NCI-H69 (cell line): Measurements from ENCODE around the gene MTF2.
"Not testable (repeated sequence)": the region's sequence is repeated elsewhere in the genome, so short reads cannot be mapped to it uniquely, and the experiment has no call there.

ENCODE experiments used
- DNase-seq: peaks from one replicate; lab custom pipeline; 2025; lab: John Stamatoyannopoulos, UW

Gene MTF2

DNA sequence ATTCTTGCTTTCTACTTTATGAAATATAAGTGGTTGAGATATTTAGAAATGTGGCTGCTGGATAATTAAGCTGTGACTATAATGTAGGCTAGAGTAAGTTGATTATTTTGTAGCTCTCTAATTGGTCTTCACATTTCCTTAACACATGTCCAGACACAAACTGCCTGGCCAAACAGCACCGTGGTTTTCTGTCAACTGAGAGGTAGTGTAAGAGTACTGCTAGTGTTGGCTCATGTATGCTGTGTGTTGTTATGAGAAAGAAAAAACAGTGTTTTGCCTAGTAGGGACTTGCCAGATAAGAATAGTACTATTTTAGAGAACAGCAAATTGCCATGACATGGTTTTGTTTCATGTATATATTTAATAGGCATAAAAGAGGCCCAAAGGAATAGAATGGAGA is 64.1 kb downstream of the MTF2 start:
- no peak for DNase-seq

DNA sequence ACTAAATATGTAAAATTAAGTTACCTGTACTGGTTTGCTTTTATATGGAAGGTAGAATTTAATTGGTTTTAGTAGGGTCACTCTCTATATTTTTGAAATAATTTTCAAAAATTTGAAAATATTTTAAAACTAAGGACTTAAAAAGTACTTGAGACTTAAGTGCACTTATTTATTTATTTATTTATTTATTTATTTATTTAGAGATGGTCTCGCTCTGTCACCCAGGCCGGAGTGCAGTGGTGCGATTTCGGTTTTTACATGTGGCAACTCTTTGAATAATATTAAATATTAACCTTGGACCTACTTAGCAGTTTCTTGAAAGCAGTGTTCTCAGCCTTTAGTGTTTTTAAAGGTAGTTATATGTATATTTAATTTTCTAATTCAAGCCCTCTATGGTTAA is 64.7 kb downstream of the MTF2 start:
- DNase-seq, result no peak

DNA sequence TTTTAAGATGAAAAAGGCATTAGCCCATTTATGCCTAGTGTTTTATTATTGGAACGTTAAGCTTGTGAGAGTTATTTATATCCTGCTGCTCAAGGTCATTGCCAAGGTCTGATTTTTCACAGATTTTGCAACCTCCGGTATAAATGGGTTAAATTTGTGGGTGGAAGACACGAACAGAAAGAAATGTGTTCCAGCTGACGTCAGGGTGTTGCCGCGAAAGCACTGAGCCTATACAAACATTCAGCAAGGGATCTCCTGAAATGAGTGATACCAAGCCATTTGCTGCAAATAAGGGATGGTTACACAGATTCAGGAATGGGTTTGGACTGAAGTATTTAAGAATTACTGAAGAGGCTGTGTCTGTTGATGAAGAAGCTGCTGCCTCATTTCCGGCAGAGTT is 68.9 kb downstream of the MTF2 start:
- no peak for DNase-seq

DNA sequence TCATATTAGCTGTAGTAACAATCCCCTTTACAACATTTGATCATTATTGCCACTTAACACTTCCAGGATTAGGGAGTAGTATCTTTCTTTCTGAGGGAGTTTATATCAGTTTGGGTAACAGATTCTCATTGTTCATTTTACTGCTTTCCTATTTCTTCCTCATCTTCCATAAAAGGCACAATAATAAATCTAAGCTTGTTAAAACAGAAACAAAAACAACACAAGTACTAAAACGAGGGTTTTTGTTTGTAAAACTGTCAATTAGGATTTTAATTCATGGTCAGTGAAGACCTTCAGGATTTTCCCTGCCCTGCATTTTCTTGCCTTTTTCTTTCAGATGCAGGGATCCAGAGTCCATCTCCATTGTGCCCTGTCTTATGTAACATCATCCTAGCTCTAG is 71.6 kb downstream of the MTF2 start:
- no peak for DNase-seq

DNA sequence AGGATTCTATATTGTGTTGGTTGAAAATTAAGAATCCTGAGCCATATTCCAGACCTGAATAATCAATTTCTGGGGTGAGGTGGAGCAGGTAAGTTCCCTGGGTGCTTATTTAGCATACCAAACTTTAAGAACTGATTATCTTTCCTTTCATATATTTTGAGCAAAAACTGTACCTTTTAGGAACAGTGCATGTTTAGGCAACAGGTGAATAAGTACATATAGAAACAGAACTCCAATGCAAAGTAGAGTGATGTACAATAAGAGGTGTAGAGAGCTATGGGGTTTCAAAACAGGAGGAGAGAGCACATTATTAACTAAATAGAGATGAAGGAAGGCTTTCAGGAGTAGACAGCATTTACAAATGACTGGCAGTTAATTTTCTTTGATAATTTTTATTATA is 72.4 kb downstream of the MTF2 start:
- no peak for DNase-seq

DNA sequence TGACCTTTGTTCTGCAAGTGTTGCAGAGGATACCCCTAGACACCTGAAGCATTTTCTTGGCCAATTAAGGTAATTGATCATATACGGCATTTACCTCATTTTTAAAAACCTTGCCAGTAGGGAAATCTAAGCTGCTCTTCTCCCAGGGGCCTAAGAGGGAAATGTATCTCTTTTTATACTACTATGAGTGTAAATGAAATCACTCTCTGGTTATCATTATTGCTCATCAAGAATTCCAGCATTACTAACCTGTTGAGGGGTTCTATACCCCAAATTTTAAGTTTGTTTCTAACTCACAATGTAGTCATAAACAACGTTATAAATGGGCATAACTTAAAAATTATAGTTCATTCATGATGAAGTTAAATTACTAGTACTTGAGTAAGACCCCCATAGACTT is 73.8 kb downstream of the MTF2 start:
- DNase-seq, result no peak

DNA sequence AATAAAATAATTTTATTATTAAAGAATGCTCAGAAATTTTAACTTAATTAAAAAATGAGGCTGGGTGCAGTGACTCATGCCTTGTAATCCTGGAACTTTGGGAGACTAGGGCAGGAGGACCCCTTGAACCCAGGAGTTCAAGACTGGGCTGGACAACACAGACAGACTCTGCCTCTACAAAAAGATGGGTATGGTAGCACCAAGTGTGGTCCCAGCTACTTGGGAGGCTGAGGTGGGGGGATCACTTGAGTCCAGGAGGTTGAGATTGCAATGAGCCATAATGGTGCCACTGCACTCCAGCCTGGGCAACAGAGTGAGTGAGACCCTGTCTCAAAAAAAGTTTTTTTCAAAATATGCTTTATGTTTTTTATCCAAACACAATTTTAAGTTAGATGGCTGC is 75.8 kb downstream of the MTF2 start:
- DNase-seq, result no peak

DNA sequence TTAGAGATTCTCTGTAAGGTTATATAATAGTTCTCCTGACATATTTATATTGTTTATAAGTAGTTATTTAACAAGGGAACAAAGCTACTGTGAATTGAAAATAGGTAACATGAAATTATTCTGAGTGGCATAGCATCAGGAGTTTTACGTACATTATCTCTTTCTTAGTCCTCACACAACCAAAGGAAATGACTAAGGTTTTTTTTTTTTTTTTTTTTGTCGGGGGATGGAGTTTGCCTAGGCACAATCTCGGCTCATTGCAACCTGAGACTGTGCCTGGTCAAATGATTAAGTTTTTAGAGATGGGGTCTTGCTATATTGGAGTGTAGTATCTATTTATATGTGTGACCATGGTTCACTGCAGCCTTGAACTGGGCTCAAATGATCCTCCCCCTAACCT is 76.3 kb downstream of the MTF2 start:
- no peak for DNase-seq

DNA sequence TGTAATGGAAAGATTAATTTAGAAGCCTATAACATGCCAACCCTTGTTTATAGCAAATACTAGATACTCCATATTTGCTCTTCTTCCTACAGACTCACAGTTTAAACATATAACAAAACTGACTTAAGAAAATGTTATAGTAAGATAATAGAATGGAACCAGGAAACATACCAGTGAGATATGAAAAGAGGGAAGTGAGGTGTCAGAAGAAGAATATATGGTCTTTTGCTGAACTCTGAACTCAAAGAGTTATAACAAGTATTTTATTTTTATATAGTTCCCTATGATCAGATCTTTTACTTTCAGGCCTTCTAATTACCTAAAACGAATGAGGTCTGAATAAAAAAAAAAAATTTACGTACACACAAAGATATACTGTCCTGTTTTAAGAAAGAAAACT is 80.3 kb downstream of the MTF2 start:
- no peak for DNase-seq

DNA sequence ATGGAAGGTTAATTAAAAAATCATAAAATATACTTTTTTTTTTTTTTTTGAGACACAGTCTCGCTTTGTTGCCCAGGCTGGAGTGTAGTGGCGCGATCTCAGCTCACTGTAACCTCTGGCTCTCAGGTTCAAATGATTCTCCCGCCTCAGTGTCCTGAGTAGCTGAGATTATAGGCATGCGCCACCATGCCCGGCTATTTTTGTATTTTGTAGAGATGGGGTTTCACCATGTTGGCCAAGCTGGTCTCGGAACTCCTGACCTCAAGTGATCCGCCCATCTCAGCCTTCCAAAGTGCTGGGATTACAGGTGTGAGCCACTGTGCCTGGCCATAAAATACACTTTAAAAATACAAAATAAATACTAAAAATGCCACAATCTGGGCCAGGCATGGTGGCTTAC is 84.2 kb downstream of the MTF2 start:
- not testable (repeated sequence) for DNase-seq

DNA sequence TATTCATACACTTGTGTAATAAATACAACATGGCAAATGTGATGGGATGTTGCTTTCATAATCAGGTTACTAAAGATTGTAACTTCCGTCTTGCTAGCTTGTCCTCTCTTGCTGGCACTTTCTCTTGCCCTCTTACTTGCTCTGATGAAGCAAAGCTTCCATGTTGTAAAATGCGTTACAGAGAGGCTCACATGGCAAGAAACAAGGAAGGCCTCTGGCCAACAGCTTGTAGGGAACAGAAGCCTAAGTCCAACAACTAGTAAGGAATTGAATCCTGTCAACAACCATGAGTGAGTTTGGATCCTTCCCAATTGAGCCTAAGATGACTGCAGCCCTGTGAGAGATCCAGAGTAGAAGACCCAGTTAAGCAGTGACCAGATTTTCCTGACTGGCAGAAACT is 85.7 kb downstream of the MTF2 start:
- DNase-seq, result no peak

DNA sequence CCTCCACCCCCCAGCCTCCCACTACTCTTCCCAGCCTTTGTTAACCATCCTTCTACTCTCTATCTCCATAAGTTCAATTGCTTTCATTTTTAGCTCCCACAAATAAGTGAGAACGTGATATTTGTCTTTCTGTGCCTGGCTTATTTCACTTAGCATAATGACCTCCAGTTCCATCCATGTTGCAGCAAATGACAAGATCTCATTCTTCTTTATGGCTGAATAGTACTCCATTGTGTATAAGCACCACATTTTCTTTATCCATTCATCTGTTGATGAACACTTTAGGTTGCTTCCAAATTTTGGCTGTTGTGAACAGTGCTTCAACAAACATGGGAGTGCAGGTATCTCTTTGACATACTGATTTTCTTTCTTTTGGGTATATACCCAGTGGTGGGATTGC is 86.8 kb downstream of the MTF2 start:
- DNase-seq, result not testable (repeated sequence)

DNA sequence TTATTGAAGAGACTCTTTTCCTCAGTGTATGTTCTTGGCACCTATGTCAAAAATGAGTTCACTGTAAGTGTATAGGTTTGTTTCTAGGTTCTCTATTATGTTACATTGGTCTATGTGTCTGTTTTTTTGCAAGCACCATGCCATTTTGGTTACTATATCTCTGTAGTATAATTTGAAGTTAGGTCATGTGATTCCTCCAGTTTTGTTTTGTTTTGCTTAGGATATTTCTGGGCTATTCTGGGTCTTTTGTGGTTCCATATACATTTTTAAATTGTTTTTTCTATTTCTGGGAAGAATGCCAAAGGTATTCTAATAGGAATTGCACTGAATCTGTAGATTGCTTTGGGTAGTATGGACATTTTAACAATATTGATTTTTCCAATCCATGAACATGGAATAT is 87.9 kb downstream of the MTF2 start:
- DNase-seq, result no peak

DNA sequence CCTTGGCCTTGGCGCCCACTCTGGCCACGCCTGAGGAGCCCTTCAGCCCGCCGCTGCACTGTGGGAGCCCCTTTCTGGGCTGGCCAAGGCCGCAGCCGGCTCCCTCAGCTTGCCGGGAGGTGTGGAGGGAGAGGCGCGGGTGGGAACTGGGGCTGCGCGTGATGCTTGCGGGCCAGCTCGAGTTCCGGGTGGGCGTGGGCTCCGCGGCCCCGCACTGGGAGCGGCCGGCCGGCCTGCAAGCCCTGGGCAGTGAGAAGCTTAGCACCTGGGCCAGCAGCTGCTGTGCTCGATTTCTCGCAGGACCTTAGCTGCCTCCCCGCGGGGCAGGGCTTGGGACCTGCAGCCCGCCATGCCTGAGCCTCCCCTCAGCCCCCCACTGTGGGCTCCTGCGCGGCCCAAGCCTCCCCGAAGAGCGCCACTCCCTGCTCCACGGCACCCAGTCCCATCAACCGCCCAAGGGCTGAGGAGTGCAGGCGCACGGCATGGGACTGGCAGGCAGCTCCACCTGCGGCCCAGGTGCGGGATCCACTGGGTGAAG is 91.1 kb downstream of the MTF2 start:
- not testable (repeated sequence) for DNase-seq

DNA sequence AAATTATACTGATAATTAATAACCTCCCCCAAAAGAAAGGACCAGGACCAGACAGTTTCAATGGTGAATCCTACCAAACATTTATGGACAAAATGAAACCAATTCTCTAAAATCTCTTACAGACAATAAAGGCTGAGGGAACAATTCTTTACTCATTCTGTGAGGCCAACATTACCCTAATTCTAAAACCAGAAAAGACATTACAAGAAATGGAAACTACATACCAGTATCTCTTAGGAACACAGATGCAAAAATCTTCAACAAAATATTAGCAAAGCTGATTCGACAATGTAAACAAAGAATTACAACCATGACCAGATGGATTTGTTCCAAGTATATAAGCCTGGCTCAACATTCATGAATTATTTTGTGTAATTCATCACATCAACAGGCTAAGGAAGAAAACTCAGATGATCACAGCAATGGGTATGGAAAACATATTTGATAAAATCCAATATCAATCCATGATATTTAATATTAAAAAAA is 92.5 kb downstream of the MTF2 start:
- no peak for DNase-seq

DNA sequence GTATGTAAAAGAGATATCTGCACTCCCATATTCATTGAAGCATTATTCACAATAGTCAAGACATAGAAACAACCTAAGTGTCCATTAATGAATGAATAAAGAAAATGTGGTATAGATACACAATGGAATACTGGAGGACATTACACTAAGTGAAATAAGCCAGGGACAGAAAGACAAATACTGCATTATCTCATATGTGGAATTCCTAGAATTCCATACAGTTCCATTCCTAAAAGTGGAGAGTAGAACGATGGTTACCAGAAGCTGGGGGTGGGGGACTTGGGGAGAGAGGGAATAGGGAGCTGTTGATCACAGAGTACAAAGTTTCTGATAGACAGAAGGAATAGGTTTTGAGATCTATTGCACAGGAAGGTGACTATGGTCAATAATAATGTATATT is 93.7 kb downstream of the MTF2 start:
- no peak for DNase-seq

DNA sequence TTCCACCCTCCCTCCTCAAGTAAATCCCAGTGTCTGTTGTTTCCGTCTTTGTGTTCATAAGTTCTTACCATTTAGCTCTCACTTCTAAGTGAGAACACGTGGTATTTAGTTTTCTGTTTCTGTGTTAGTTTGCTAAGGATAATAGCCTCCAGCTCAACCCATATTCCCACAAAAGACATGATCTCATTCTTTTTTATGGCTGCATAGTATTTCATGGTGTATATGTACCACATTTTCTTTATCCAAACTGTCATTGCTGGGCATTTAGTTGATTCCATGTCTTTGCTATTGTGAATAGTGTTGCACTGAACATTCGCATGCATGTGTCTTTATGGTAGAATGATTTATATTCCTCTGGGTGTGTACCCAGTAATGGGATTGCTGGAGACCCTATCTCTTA is 95.6 kb downstream of the MTF2 start:
- DNase-seq, result not testable (repeated sequence)

DNA sequence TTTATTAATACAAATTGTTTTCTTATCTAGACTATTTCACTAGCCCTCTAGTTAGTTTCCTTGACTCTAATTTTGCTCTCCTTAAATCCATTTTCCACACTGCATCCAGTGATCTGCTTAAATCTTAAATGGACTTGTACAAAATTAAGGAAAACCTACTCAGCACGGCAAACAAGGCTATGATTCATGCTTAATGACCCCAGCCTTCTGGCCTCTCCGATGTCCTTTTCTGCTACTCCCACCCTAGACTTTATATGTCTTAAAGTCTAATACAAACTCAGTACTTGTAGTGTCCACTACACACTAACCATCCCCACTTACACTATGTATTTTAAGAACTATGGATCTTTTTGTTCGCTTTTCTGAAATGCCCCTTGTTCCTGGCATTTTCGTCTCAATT is 98.9 kb downstream of the MTF2 start:
- peak; percentile 32 for DNase-seq

DNA sequence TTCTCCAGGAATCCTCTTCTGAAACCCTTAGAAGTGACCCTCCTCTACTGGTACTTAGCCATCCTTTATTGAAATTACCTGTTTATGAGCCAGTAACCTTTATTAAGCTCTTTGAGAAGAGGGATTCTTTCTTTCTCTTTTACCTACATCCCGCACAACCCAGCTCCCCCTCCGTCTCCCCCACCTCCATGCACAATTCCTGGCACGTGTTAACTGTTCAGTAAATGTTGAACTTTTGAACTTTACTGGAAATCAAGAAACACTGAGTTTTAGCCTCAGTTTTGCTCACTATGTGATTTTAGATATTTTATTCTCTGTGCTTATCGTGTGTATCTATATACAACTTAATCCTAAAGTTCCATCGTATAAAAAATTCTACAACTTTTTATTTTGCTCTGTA is 99.3 kb downstream of the MTF2 start:
- DNase-seq, result peak; percentile 47

DNA sequence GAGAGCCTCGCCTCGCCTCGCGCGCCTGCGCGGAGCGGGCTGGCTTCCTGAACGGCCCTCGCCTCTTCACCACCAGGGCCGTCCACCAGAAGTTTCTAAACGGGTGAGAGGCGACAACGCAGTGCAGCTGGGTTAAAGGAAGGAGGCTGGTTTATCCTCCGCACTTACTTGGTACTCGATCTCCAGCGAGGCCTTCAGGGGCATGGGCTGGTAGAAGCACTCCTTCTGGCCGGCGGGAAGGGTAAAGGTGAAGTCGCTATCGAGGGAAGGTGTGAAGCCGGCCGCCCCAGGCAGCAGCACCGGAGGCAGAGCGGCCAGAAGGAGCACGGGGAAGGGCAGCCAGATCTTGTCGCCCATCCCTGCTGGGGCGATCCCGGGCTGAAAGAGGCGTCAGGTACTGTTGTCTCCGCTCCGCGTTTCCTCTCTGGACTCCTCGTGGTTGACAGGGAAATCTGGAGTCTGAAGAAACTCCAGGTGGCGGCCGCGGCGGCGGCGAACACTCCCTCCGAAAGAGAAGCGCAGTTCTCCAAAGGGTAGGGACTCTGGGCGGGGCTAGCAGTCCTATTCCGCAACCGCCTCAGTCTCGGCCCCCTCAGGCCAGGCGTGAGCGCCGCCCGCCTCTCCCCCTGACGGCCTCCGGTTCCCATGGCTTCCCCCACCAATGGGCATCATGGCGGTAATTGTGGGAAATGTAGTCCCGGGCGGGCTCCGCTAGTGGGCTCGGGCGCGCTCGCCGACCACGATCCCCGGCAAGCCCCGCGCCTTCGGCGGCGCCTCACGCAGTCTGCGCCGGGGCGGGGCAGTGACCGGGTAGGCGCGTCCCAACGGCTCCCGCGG is 101.0 kb downstream of the MTF2 start, which contains the start of gene TMED5:
Gene TMED5 (minus strand): TSS at position 528 of the 837 bp plus-strand sequence. CDS start 171 bp downstream, at position 357.
- DNase-seq, result peak; percentile 97

DNA sequence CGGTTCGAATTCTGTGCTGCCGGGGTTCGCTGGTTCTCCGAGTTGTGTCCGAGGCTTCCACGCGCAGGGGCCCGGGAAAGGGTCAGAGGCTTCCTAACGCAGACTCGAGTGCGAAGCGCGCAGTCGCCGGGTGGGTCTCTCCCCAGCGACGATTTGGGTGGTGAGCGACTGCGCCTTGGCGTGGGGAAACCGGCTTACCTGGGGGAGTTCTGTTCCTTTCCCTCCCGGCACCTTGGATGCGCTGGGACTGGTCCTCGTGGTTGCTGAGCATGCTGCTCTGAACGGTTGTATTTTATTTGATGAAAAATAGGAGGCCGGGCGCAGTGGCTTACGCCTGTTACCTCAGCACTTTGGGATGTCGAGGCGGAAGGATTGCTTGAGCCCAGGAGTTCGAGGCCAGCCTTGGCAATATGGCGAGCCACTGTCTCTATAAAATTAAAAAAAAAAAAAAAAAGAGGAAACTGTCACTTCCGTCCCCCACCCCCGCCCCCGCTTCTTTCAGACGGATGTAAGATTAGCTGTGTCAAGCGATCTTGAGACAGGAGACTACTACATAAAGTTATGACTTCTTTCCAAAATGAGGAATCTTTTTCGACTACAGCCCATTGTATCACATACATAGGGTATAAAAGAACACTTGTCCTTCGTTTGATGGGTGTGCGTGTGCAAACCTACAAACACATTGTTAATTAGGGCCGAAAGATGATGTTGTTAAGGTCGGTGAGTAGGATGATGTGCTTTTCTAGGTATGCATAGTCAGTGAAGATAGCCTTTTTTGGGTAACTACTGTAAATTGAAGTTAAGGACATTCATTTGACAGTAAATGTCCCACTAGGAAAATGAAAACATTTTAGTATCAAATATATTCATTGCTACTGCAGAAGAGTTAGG is 101.9 kb downstream of the MTF2 start, which contains the start of gene CCDC18:
Gene CCDC18 (plus strand): TSS at position 2 of the 891 bp plus-strand sequence. CDS start 2,638 bp downstream, outside the sequence.
- no peak for DNase-seq

DNA sequence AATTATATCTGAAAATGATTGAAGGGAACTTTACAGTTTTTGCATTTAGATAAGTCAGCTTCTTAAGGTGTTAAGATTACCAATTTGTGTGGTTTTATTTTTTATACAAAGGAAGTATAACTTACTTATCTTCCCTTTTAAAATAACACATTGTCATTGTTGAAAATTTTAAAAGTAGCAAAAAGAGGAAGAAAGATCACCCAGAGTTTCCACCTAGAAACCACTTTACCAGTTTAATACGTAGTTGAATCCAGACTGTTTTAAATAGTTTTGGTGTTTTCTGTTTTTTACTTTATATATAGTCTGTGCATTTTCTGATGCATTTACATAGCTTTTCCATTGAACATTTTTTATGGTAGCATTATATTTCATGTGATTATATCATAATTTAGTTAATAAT is 107.6 kb downstream of the MTF2 start:
- no peak for DNase-seq
